ENCODE measurements around the gene FTH1.

GRCh38 chr11:61958590-61958989 lies 8.8 kb downstream of the FTH1 start:
- no peak for TF ChIP-seq CTCF (IDR thresholded peaks at IDR 0.05; ENCODE audit: low read depth, low read length, missing input control)
- no peak for TF ChIP-seq SP1 (IDR thresholded peaks at IDR 0.05)
- TF ChIP-seq RAD21 (IDR thresholded peaks at IDR 0.05): no peak
- TF ChIP-seq YY1 (IDR thresholded peaks at IDR 0.05): no peak
- TF ChIP-seq GABPA (IDR thresholded peaks at IDR 0.05 in 1 of 2, conservative IDR thresholded peaks at IDR 0.05 in 1 of 2): no peak
- TF ChIP-seq RXRA (IDR thresholded peaks at IDR 0.05): no peak
- TF ChIP-seq, protein P1, sequence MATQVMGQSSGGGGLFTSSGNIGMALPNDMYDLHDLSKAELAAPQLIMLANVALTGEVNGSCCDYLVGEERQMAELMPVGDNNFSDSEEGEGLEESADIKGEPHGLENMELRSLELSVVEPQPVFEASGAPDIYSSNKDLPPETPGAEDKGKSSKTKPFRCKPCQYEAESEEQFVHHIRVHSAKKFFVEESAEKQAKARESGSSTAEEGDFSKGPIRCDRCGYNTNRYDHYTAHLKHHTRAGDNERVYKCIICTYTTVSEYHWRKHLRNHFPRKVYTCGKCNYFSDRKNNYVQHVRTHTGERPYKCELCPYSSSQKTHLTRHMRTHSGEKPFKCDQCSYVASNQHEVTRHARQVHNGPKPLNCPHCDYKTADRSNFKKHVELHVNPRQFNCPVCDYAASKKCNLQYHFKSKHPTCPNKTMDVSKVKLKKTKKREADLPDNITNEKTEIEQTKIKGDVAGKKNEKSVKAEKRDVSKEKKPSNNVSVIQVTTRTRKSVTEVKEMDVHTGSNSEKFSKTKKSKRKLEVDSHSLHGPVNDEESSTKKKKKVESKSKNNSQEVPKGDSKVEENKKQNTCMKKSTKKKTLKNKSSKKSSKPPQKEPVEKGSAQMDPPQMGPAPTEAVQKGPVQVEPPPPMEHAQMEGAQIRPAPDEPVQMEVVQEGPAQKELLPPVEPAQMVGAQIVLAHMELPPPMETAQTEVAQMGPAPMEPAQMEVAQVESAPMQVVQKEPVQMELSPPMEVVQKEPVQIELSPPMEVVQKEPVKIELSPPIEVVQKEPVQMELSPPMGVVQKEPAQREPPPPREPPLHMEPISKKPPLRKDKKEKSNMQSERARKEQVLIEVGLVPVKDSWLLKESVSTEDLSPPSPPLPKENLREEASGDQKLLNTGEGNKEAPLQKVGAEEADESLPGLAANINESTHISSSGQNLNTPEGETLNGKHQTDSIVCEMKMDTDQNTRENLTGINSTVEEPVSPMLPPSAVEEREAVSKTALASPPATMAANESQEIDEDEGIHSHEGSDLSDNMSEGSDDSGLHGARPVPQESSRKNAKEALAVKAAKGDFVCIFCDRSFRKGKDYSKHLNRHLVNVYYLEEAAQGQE (IDR thresholded peaks at IDR 0.05): no peak
- no peak for TF ChIP-seq EGR1 (IDR thresholded peaks at IDR 0.05; ENCODE audit: low read depth in 2 of 2)
